HG03060 (cell line): Measurements from ENCODE around the gene DGKQ.

Experiments used
- ATAC-seq: cut with Tn5 transposase; IDR thresholded peaks from one replicate; pipeline ENCODE4 v1.9.1; 2021; ENCODE audit warnings: low read depth, moderate number of reproducible peaks; ENCODE audit not compliant: unreplicated experiment

DGKQ gene

GRCh38 chr4:973431-974397 is at the start of gene DGKQ:
Gene DGKQ (minus strand): TSS chr4:973569. CDS start chr4:973482, 87 bp downstream.
- no peak for ATAC-seq

- no peak for ATAC-seq
Measured at GRCh38 chr4:1022739-1023066, 49.3 kb upstream of the DGKQ start.

GRCh38 chr4:1022051-1022738 is 48.8 kb upstream of the DGKQ start:
- ATAC-seq = no peak

DNA sequence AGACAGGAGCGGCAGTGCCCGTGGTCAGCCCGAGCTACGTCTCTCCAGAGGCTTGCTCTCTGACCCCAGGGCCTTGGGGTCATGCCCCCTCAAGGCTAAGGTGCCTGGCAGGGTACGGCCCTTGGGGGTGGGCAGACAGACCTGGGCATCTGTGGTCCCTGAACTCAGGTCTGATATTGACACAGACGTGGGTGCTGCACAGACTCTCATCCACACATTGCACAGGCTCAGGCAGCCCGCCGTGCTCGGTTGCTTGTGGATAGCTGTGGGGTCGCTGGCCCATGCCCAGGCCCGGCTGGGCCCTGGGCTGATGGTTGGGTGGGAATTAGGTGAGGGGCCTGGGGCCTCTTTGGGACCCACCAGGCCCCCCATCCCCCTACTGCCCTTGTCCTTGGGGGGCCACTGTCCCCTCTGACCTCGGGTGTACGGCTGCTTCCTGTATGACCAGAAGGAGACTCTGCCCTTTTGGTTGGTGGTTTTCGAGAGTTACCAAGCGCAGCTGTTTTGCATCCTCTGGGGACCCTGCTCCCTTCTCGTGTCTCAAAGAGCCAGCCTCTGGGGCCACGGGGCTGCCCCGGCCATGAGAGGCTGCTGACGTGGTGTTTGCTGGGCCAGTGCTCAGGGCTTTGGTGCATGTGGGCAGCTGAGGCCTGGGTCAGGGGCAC is 48.1 kb upstream of the DGKQ start:
- peak; percentile 50 for ATAC-seq

- ATAC-seq = no peak
Measured at GRCh38 chr4:1019729-1020470, 46.5 kb upstream of the DGKQ start.

DNA sequence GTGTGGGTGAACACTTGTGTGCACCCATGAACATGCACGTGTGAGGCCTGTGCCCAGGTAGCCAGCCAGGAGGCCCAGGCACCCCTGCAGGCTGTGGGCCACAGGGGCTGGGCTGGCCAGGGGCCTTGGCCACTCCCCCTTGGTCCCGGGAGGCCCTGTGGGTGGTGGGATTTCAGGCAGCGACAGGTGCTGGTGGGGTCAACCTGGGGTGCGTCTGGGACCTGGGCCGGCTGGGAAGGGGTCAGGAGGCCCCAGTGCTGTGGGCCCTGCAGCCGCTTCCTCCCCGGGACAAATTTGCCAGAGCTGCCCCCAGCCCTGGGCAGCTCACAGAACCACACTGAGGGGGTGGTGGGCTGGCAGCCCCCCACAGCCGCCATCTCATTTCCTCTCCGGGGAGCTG is 46.0 kb upstream of the DGKQ start:
- ATAC-seq = no peak

DNA sequence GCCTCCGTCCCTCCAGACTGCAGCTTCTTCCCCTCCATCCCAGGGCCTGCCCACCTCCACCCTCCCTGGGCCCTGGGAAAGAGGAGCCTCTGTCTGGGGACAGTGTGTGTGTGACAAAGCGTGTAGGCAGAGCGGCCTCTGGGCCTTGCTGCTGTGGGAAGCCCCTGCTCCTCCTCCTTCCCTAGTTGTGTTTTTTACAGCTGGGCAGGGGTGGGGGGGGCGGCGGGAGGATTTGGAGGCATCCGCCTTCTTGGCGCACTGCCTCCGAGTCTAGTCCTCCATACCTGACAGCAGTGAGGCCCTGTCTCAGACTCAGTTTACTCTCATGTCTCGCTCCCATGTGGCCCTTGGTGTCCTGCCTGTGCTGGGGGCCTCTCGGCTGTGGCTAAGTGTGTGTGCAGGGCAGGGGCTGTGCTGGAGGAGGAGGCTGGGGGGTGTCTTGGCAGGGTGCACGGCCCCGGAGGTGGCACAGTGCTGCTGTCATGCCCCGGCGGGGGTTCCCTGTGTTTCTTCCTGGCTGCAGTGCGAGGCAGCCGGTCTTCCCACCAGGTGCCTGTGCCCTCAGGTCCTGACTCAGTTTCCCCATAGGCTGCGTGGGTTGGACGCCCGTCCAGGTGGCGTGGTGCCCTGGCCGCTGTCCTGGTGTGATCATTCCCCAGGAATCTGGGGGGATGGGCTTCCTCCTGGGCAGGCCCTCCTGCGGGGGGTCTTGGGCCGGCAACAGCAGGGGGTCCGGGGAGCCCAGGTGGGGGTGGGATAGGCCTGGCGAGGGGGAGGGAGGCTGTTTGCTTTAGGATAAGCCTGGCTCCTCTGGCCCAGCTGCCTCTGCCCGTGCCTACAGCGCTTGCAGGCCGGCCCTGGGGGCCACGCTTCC is 45.0 kb upstream of the DGKQ start:
- ATAC-seq = no peak

DNA sequence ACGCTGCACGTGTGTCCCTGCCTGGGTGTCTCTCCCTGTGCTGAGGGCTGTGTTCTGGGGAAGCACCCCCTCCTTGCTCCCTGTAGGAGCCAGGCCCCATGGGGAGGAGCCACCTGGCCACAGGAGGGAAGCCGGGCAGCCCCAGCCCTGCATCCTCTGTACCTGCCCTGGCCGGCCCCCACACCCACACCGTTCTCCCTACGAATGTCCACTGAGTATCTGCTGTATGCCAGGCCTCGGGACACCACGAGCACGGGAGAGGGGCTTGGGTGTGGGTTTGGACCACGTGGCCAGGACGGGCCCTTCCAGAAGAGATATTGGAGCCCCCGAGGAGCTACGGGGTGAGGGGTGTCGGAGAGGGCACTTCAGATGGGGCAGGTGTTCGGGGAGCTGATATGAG is 44.3 kb upstream of the DGKQ start:
- no peak for ATAC-seq

GRCh38 chr4:1017211-1017610 is 43.8 kb upstream of the DGKQ start:
- ATAC-seq = no peak

- ATAC-seq = no peak
Measured at GRCh38 chr4:1015746-1016145, 42.4 kb upstream of the DGKQ start.

- no peak for ATAC-seq
Measured at GRCh38 chr4:1015179-1015578, 41.8 kb upstream of the DGKQ start.

GRCh38 chr4:1014291-1015167 is 41.2 kb upstream of the DGKQ start:
- ATAC-seq = no peak

DNA sequence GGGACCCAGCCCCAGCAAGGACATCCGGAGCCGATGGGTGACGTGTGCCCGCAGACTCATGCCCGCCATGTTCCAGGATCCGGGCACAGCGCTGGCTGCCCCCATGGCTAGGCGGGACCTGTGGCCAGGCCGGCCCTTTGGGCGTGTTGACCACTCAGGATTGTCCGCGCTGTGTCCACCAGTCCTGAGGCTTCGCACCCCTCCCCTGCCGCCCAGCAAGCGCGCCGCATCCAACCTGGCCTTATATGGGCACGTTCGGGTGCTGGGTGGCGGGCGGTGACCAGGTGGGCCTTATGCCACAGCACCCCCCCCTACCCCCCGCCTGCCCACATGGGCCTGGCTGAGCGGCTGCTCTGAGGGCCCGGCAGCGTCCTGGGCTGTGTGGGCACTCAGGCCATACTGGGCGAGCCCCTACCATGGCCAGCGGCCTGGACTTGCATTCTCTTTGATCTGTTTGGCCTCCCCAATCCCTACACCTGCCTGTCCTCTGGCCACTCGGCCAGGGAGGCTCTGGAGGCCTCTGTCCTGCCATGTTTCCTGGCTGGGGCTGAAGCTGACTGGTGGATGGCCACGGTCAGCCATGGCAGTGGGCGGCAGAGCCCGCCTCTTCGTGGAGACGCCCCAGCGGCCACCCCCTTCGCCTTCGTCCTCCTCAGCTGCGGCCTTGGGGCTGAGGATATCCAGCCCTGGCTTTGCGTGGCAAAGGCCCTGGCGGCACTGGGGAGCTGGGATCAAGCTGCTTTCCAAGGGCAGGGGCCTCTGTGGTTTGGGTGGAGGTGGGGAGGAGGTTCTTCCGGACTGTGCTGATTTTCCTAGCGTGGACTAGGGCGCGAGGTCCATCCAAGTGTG is 40.1 kb upstream of the DGKQ start:
- no peak for ATAC-seq

GRCh38 chr4:1012034-1012739 is 38.8 kb upstream of the DGKQ start:
- no peak for ATAC-seq

DNA sequence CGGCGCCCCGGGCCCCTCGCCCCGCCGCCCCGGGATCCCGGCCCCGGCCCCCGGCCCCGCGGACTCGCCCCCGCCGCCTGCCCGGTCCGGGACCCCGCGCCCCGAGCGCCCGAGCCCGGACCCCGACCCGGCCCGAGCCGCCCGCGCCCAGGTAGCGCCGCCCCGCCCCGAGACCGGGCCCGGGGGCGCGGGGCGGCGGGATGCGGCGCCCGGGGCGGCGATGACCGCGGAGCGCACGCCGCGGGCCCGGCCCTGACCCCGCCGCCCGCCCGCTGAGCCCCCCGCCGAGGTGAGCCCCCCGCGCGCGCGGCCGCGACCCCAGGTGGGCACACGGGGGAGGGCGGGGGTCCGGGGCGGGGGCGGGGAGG is 38.3 kb upstream of the DGKQ start:
- no peak for ATAC-seq

- ATAC-seq = no peak
Measured at GRCh38 chr4:1011022-1011665, 37.8 kb upstream of the DGKQ start, which contains the start of gene FGFRL1. Gene FGFRL1 (plus strand): TSS chr4:1011626. CDS start chr4:1012486, 860 bp downstream.
